Endothelial cell (in vitro differentiated cells): ENCODE results near the gene APH1B. TPM values are rescaled to one million over a fixed set of nuclear protein-coding genes. Genes with fewer than 3 reads are reported as not detected.
A peak's percentile ranks its signal among the peaks of the same experiment; 100 is the strongest.
"Not testable (repeated sequence)": the region's sequence is repeated elsewhere in the genome, so short reads cannot be mapped to it uniquely, and the experiment has no call there.

Experiments used
- DNase-seq: peaks from one replicate; pipeline ENCODE4 v3.0.0; 2021; ENCODE audit warnings: low spot score
- H3K27ac Mint-ChIP-seq: one replicate; pipeline ENCODE4 v1.8.0; 2021; ENCODE audit warnings: mixed read lengths, inconsistent platforms; ENCODE audit not compliant: unreplicated experiment
- H3K27me3 Mint-ChIP-seq: one replicate; pipeline ENCODE4 v1.8.0; 2021; ENCODE audit warnings: mild to moderate bottlenecking, moderate library complexity, mixed read lengths, inconsistent platforms; ENCODE audit not compliant: unreplicated experiment
- H3K36me3 Mint-ChIP-seq: one replicate; pipeline ENCODE4 v1.8.0; 2021; ENCODE audit warnings: mild to moderate bottlenecking, low read depth, mixed read lengths, inconsistent platforms; ENCODE audit not compliant: unreplicated experiment
- H3K4me1 Mint-ChIP-seq: one replicate; pipeline ENCODE4 v1.8.0; 2021; ENCODE audit warnings: mild to moderate bottlenecking, mixed read lengths, inconsistent platforms; ENCODE audit not compliant: unreplicated experiment
- H3K4me3 Mint-ChIP-seq: one replicate; pipeline ENCODE4 v1.8.0; 2021; ENCODE audit warnings: mild to moderate bottlenecking, mixed read lengths, inconsistent platforms; ENCODE audit not compliant: unreplicated experiment
- H3K9me3 Mint-ChIP-seq: one replicate; pipeline ENCODE4 v1.8.0; 2021; ENCODE audit warnings: mixed read lengths, inconsistent platforms; ENCODE audit not compliant: unreplicated experiment
- CTCF ChIP-seq: fragments of 200-600 bp; sonication (generic); IDR thresholded peaks from one replicate; pipeline ENCODE4 v1.5.0; 2021; ENCODE audit warnings: antibody characterized with exemption; ENCODE audit not compliant: unreplicated experiment
- total RNA-seq: library from RNA; stranded (reverse); fragmentation: NEBNext Ultra II Directional; extraction: Animal tissue kit (Norgen Biotek cat#: 25700); gene quantifications from one replicate; pipeline ENCODE4 v1.2.1, GENCODE V29; 2021; ENCODE audit not compliant: unreplicated experiment

APH1B gene
- total RNA-seq, 1 donor from 2014 or later = 26.3 TPM

DNA sequence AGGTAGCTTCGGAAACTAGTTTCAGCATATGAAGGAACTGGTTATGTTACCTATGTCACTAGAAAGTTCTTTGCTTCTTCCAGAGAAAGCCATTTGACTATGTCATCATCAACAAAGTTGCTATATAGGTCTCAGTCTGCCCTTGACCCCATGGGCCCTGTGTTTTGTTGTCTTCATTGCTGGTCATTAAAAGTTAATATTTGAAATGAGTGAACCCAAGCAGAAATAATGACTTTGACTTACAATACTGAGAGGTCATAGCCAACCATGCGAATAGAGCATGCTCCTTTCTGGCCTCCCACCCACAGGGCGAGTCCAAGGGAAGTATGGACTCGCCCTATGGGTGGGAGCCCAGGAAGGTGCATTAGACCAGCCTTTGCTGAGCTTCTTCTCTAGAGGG lies 40.9 kb downstream of the APH1B start:
- Mint-ChIP-seq H3K9me3 (no peaks in the 10 kb centered on the region), H3K27me3 (no peaks in the 10 kb centered on the region), H3K4me3 (no peak overlapping the region), H3K4me1 (peaks cover 20% of the 10 kb centered on the region), H3K27ac (no peak overlapping the region), H3K36me3 (peaks cover 3% of the 10 kb centered on the region)
- no peak for TF ChIP-seq CTCF
- no peak for DNase-seq

- Mint-ChIP-seq H3K4me1 (peaks cover 18% of the 10 kb centered on the region), H3K9me3 (no peaks in the 10 kb centered on the region), H3K4me3 (no peak overlapping the region), H3K27me3 (no peaks in the 10 kb centered on the region), H3K36me3 (peaks cover 3% of the 10 kb centered on the region), H3K27ac (no peak overlapping the region)
- no peak for DNase-seq
- no peak for TF ChIP-seq CTCF
Measured at GRCh38 chr15:63319065-63319464, 41.7 kb downstream of the APH1B start.

GRCh38 chr15:63320446-63320845 lies 43.0 kb downstream of the APH1B start:
- not testable (repeated sequence) for H3K9me3 Mint-ChIP-seq, H3K36me3 Mint-ChIP-seq, H3K27me3 Mint-ChIP-seq, H3K4me3 Mint-ChIP-seq, DNase-seq, H3K4me1 Mint-ChIP-seq, H3K27ac Mint-ChIP-seq

GRCh38 chr15:63320981-63321380 lies 43.6 kb downstream of the APH1B start:
- not testable (repeated sequence) for H3K27me3 Mint-ChIP-seq, H3K4me1 Mint-ChIP-seq, DNase-seq, H3K27ac Mint-ChIP-seq, H3K36me3 Mint-ChIP-seq, H3K9me3 Mint-ChIP-seq, H3K4me3 Mint-ChIP-seq

DNA sequence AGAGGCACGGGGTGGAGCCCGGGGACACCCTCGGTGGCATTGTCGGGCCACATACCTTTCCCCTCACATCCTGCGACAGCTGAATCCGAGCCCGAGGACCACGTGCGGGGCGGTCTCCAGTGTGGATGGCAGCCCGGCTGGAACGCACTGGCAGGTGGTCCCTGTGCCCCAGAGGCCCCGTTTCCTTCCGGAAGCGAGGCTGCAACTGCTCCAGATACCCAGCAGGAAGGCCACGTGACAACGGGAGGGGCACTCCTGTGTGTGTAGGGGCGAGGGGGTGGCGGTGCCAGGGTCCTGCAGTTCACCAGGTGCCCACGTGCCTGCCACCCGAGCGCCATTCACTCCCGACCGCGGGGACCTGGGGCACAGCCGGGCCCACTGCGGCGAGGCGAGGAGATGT lies 44.1 kb downstream of the APH1B start:
- Mint-ChIP-seq H3K27ac (no peak overlapping the region), H3K27me3 (no peaks in the 10 kb centered on the region), H3K4me1 (peaks cover 3% of the 10 kb centered on the region), H3K36me3 (peaks cover 3% of the 10 kb centered on the region), H3K9me3 (no peaks in the 10 kb centered on the region), H3K4me3 (no peak overlapping the region)
- TF ChIP-seq CTCF = no peak
- no peak for DNase-seq

GRCh38 chr15:63322541-63322940 lies 45.1 kb downstream of the APH1B start:
- Mint-ChIP-seq H3K9me3 (no peaks in the 10 kb centered on the region), H3K27ac (peak overlapping the region; percentile 52), H3K4me3 (no peak overlapping the region), H3K4me1 (no peaks in the 10 kb centered on the region), H3K36me3 (peaks cover 3% of the 10 kb centered on the region), H3K27me3 (no peaks in the 10 kb centered on the region)
- peak; percentile 20 for DNase-seq
- TF ChIP-seq CTCF = no peak
